NCI-H1092 treated with DMSO at 0.1 percent for 48 hours (cell line): ENCODE measurements around the gene ODAD3.
"Not testable (repeated sequence)": the region's sequence is repeated elsewhere in the genome, so short reads cannot be mapped to it uniquely, and the experiment has no call there.

ENCODE experiments used
- DNase-seq: peaks from one replicate; lab custom pipeline; 2025; lab: John Stamatoyannopoulos, UW

The ODAD3 gene

GRCh38 chr19:11435057-11435832 lies at the start of gene ODAD3, which contains the start of gene PRKCSH:
TSS of gene ODAD3 (minus strand) at chr19:11435121. CDS start at chr19:11435016, 105 bp downstream.
TSS of gene PRKCSH (plus strand) at chr19:11435635. CDS start at chr19:11436118, 483 bp downstream.
- peak; percentile 99 for DNase-seq

DNA sequence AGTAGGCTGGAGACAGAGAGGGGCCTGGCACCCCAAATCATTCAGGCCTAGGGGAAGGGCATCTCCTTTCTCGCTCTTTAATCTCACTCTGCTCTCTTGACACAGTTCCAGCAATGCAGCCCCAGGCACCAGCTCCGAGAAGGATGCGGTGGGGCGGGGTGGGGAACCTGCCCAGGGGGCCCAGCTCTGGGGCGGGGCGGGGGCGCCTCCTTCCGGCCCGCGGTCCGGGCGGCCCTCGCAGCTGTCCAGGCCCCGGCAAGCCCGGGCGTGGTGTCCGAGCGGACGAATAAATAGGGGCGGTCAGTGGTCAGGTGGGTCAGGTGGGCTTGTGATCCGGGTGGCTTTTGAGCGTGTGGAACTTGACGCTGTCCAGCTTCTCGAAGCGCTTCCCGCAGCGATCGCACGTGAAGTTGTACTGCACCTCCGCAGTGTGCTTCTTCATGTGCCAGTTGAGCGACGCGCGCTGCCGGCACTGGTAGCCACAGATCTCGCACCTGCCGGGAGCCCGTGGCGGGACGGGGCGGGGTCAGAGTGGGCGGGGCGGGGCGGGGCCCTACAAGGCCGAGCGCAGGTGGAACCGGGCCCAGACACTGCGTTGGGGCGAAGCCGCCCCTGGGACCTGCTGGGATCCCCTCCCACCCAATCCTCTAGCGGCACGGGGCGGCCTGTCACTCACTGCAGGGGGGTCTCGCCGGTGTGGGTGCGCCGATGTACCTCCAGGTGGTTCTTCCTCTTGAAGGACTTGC lies 48.6 kb upstream of the ODAD3 start:
- DNase-seq: no peak

GRCh38 chr19:11482384-11483050 lies 47.6 kb upstream of the ODAD3 start:
- DNase-seq: peak; percentile 84

GRCh38 chr19:11481534-11482383 lies 46.8 kb upstream of the ODAD3 start:
- DNase-seq: peak; percentile 96

GRCh38 chr19:11480715-11481533 lies 46.0 kb upstream of the ODAD3 start, which contains the start of gene ELAVL3:
TSS of gene ELAVL3 (minus strand) at chr19:11481046. CDS start at chr19:11480608, 438 bp downstream.
- DNase-seq: peak; percentile 71

GRCh38 chr19:11479898-11480714 lies 45.2 kb upstream of the ODAD3 start:
- DNase-seq: peak; percentile 34

DNA sequence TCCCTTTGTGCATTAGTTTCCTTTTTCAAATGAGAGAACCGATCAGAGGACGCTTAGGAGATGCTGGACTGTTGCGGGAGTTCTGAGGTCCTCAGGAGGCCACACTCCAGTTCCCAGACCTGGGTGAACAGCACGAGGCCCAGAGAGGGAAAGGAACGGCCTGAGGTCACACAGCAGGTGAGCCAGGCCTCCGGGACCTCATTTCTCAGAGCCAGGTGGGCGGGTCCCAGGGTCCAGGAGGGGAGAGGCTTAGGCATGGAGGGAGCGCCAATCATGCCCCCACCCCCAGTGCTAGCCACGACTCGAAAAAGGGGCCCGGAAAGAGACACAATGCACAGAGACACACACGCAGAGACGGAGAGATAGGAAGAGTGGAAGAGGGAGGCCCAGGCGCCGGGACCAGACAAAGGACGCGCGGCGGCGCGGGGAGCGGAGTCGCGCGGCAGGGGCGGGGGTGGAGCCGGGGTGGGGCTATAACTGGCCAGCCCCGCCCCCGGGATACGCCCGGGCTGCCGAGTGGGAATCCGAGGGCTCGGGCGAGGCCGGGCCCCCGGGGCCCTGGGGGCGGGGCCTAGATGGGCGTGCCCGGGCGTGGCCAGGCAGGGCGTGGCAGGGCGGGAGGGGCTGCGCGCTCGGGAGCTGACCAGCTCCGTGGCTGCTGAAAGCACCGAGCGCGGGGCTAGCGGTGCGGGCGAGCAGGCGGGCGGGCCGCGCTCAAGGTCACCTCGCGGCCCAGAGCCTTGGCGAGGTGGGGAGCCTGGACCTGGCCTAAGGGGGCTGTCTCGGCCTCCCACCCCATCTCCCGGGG lies 44.4 kb upstream of the ODAD3 start:
- peak; percentile 68 for DNase-seq

DNA sequence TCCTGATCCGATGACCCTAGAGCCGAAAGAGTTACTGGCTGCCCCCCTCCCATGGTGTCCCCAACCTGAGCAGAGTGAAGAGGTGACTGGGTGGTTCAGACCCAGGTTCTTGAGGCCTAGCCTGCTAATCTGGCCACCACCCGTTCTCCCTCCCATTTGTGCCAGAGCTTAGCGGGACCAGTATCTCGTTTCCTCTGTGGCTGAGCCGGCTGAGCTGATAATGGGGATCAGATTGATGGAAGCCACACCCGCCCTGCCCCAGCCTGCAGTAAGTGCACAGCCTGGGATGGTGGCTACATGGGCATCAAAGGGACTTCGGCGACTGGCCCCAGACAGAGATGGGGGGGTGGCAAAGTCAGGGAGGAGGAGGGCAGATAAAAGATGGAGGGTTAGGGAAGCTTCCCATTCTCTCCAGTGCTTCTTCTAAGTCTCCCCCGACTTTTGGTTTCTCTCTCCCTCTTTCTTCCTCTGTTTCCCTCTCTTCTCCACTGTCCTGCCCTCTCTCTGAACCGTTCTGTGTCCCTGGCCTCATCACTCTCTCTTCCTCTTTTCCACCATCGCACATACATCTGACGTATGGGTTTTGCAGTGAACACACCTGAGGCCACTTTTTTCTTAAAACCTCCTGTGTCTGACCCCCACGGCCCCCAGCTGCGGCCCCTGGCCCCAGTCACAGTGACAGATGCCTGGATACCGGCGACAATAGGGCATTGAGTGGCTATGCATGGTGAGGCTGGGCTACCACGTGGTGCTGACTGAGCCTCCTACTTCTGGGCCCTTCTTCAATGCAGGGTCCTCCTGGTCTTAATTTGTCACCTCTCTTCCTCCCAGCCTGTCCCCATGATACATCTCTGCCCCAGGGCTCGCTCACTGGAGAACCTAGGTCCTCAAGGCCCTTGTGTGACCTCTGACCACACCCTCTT lies 43.5 kb upstream of the ODAD3 start:
- no peak for DNase-seq

DNA sequence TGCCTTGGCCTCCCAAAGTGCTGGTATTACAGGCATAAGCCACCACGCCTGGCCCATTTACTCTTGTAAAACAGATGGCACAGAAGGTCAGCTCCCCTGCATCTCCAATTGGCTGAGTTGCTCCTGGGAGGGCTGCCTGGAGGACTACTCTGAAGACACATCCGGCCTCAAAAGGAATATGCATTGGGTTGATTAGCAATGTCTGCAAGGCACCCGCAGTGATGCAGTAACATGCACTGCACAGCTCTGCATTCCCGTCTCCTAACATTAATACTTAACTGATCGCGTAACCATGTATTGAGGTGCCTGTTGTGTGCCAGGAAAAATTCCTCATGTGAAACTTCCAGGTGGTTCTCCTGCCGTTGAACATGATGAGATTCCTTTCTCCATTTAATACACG lies 40.9 kb upstream of the ODAD3 start:
- no peak for DNase-seq

- DNase-seq: not testable (repeated sequence)
These were observed 40.4 kb upstream of the ODAD3 start for GRCh38 chr19:11475343-11475742.

DNA sequence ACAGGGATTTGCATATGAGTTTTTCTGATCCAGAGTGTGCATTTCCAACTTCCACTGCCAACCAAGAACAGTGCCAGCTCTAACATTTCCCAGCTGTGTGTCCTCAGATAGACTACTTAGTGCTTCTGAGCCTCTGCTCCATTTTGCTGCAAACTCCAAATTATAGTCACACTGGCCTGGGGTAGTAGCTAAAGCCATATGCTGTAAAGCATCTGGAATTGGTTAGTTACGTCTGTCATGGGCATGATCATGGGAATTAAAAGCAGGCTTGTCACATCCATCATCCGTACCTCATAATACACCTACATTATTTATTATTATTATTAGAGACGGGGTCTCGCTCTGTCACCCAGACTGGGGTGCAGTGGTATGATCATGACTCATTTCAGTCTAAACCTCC lies 38.8 kb upstream of the ODAD3 start:
- DNase-seq: no peak

- DNase-seq: not testable (repeated sequence)
These were observed 33.4 kb upstream of the ODAD3 start for GRCh38 chr19:11468266-11468845.

GRCh38 chr19:11465600-11465999 lies 30.7 kb upstream of the ODAD3 start:
- DNase-seq: no peak

DNA sequence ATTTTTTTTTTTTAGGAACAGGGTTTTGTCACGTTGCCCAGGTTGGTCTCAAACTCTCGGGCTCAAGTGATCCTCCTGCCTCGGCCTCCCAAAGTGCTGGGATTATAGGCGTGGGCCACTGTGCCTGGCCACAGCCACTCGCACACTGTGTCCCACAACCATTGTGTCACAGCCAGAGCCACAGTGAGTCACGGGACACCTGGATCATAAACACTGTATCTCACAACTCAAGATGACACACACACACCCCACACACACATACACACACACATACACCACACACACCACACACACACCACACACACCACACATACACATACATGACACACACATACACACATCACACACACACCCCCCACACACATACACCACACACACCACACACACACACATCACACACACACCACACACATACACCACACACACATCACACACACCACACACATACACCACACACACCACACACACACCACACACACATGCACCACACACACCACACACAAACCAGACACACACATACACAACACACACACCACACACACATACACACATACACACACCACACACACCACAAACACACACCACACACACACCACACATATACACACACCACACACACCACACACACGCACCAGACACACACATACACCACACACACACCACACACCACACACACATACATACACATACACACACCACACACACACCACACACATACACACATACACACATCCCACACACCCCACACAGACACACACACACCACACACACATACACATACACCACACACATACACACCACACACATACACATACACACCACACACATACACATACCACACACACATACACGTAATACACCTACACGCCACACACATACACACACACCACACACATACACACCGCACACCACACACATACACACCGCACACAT lies 29.7 kb upstream of the ODAD3 start:
- DNase-seq: no peak

DNA sequence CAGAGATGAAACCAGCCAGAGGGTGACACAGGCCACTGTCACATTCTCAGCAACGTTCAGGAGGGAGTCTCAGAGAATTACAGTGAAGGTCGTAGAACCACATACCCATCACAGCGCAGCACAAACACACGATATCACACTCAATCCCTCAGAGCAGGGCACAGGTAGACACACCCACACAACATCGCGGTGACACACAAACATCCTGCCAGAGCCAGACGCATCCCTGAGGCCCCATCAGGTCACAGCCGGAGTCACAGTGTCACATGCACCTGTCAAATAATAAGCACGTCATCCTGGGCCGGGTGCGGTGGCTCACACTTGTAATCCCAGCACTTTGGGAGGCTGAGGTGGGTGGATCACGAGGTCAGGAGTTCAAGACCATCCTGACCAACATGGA lies 28.5 kb upstream of the ODAD3 start:
- no peak for DNase-seq

GRCh38 chr19:11461453-11461852 lies 26.5 kb upstream of the ODAD3 start:
- no peak for DNase-seq
